Measurements from ENCODE around the gene BDNF.
"Not testable (repeated sequence)": the region's sequence is repeated elsewhere in the genome, so short reads cannot be mapped to it uniquely, and the experiment has no call there.

Gene BDNF

GRCh38 chr11:27700351-27701301 is at the start of gene BDNF:
Gene BDNF (minus strand): TSS chr11:27700455. CDS start chr11:27658564, 41,891 bp downstream.
- Histone ChIP-seq H3K9ac (ENCODE audit: low read depth, low read length) (peak within 1 kb of the TSS; percentile 78), H3K36me3 (ENCODE audit: insufficient read depth, low read length) (no peaks in the 10 kb centered on the region), H3K9me3 (ENCODE audit: control insufficient read depth, insufficient read depth, low read length) (no peaks in the 10 kb centered on the region), H3K4me1 (ENCODE audit: insufficient read depth, low read length) (peaks cover 27% of the 10 kb centered on the region)

GRCh38 chr11:27740362-27741013 is 40.2 kb upstream of the BDNF start:
- H3K9me3 ChIP-seq (ENCODE audit: control insufficient read depth, insufficient read depth, low read length): no peaks in the 10 kb centered on the region
- H3K9ac ChIP-seq (ENCODE audit: low read depth, low read length): no peak overlapping the region
- no peaks in the 10 kb centered on the region for H3K36me3 ChIP-seq (ENCODE audit: insufficient read depth, low read length)
- H3K4me1 ChIP-seq (ENCODE audit: insufficient read depth, low read length): peaks cover 16% of the 10 kb centered on the region

- Histone ChIP-seq H3K9ac (ENCODE audit: low read depth, low read length) (no peak overlapping the region), H3K4me1 (ENCODE audit: insufficient read depth, low read length) (peaks cover 10% of the 10 kb centered on the region), H3K9me3 (ENCODE audit: control insufficient read depth, insufficient read depth, low read length) (no peaks in the 10 kb centered on the region)
Observed at GRCh38 chr11:27735281-27735680, 35.0 kb upstream of the BDNF start.

GRCh38 chr11:27731803-27732202 is 31.5 kb upstream of the BDNF start:
- not testable (repeated sequence) for H3K36me3 ChIP-seq (ENCODE audit: insufficient read depth, low read length); H3K4me1 ChIP-seq (ENCODE audit: insufficient read depth, low read length); H3K9ac ChIP-seq (ENCODE audit: low read depth, low read length); H3K9me3 ChIP-seq (ENCODE audit: control insufficient read depth, insufficient read depth, low read length)

More at GRCh38 chr11:27735281-27735680, 35.0 kb upstream of the BDNF start:
- no peaks in the 10 kb centered on the region for H3K36me3 ChIP-seq (ENCODE audit: insufficient read depth, low read length)

- H3K36me3 ChIP-seq (ENCODE audit: insufficient read depth, low read length): no peaks in the 10 kb centered on the region
- H3K4me1 ChIP-seq (ENCODE audit: insufficient read depth, low read length): no peaks in the 10 kb centered on the region
- H3K9me3 ChIP-seq (ENCODE audit: control insufficient read depth, insufficient read depth, low read length): no peaks in the 10 kb centered on the region
- no peak overlapping the region for H3K9ac ChIP-seq (ENCODE audit: low read depth, low read length)
Observed at GRCh38 chr11:27726981-27727380, 26.7 kb upstream of the BDNF start.

GRCh38 chr11:27723687-27724086 is 23.4 kb upstream of the BDNF start:
- peaks cover 8% of the 10 kb centered on the region for H3K4me1 ChIP-seq (ENCODE audit: insufficient read depth, low read length)
- H3K9ac ChIP-seq (ENCODE audit: low read depth, low read length): no peak overlapping the region

GRCh38 chr11:27722953-27723344 is 22.7 kb upstream of the BDNF start:
- Histone ChIP-seq H3K9me3 (ENCODE audit: control insufficient read depth, insufficient read depth, low read length) (no peaks in the 10 kb centered on the region), H3K9ac (ENCODE audit: low read depth, low read length) (peak overlapping the region; percentile 63), H3K4me1 (ENCODE audit: insufficient read depth, low read length) (peaks cover 8% of the 10 kb centered on the region), H3K36me3 (ENCODE audit: insufficient read depth, low read length) (no peaks in the 10 kb centered on the region)

More at GRCh38 chr11:27723687-27724086, 23.4 kb upstream of the BDNF start:
- Histone ChIP-seq H3K9me3 (ENCODE audit: control insufficient read depth, insufficient read depth, low read length) (no peaks in the 10 kb centered on the region), H3K36me3 (ENCODE audit: insufficient read depth, low read length) (no peaks in the 10 kb centered on the region)

GRCh38 chr11:27722117-27722952 is 22.1 kb upstream of the BDNF start:
- peak overlapping the region; percentile 63 for H3K9ac ChIP-seq (ENCODE audit: low read depth, low read length)
- H3K4me1 ChIP-seq (ENCODE audit: insufficient read depth, low read length): peaks cover 8% of the 10 kb centered on the region
- no peaks in the 10 kb centered on the region for H3K36me3 ChIP-seq (ENCODE audit: insufficient read depth, low read length)
- H3K9me3 ChIP-seq (ENCODE audit: control insufficient read depth, insufficient read depth, low read length): no peaks in the 10 kb centered on the region

GRCh38 chr11:27721264-27722116 is 21.2 kb upstream of the BDNF start:
- peak overlapping the region; percentile 63; the same call in 1 of the 2 replicates for H3K9ac ChIP-seq (ENCODE audit: low read depth, low read length)

GRCh38 chr11:27720277-27720830 is 20.1 kb upstream of the BDNF start:
- Histone ChIP-seq H3K9ac (ENCODE audit: low read depth, low read length) (peak overlapping the region; percentile 42), H3K36me3 (ENCODE audit: insufficient read depth, low read length) (no peaks in the 10 kb centered on the region), H3K9me3 (ENCODE audit: control insufficient read depth, insufficient read depth, low read length) (no peaks in the 10 kb centered on the region), H3K4me1 (ENCODE audit: insufficient read depth, low read length) (peaks cover 13% of the 10 kb centered on the region)

More at GRCh38 chr11:27721264-27722116, 21.2 kb upstream of the BDNF start:
- H3K36me3 ChIP-seq (ENCODE audit: insufficient read depth, low read length): no peaks in the 10 kb centered on the region
- H3K9me3 ChIP-seq (ENCODE audit: control insufficient read depth, insufficient read depth, low read length): no peaks in the 10 kb centered on the region
- peaks cover 13% of the 10 kb centered on the region for H3K4me1 ChIP-seq (ENCODE audit: insufficient read depth, low read length)

GRCh38 chr11:27719546-27719925 is 19.3 kb upstream of the BDNF start:
- peak overlapping the region; percentile 90 for H3K9ac ChIP-seq (ENCODE audit: low read depth, low read length)
- H3K4me1 ChIP-seq (ENCODE audit: insufficient read depth, low read length): peaks cover 13% of the 10 kb centered on the region
- H3K36me3 ChIP-seq (ENCODE audit: insufficient read depth, low read length): no peaks in the 10 kb centered on the region
- no peaks in the 10 kb centered on the region for H3K9me3 ChIP-seq (ENCODE audit: control insufficient read depth, insufficient read depth, low read length)

- no peaks in the 10 kb centered on the region for H3K9me3 ChIP-seq (ENCODE audit: control insufficient read depth, insufficient read depth, low read length)
- H3K4me1 ChIP-seq (ENCODE audit: insufficient read depth, low read length): peaks cover 13% of the 10 kb centered on the region
- H3K9ac ChIP-seq (ENCODE audit: low read depth, low read length): peak overlapping the region; percentile 90
- no peaks in the 10 kb centered on the region for H3K36me3 ChIP-seq (ENCODE audit: insufficient read depth, low read length)
Observed at GRCh38 chr11:27718863-27719545, 18.7 kb upstream of the BDNF start.

Measured in ES-I3 (cell line).